Right forelimb (tissue), 1 donor: ENCODE results near the gene ADGRL3.
"Not testable (repeated sequence)": the region's sequence is repeated elsewhere in the genome, so short reads cannot be mapped to it uniquely, and the experiment has no call there.

Experiments used
- DNase-seq: peaks from one replicate; pipeline ENCODE4 v3.0.0-alpha.2; 2018

The ADGRL3 gene

GRCh38 chr4:61571761-61572559, 371.8 kb downstream of the ADGRL3 start:
- DNase-seq = no peak

GRCh38 chr4:61575796-61576195, 375.7 kb downstream of the ADGRL3 start:
- no peak for DNase-seq

GRCh38 chr4:61579786-61580185, 379.7 kb downstream of the ADGRL3 start:
- DNase-seq = no peak

- DNase-seq = no peak
Observed at GRCh38 chr4:61580721-61581377, 380.7 kb downstream of the ADGRL3 start.

- DNase-seq = no peak
Observed at GRCh38 chr4:61583696-61584095, 383.6 kb downstream of the ADGRL3 start.

- no peak for DNase-seq
Observed at GRCh38 chr4:61588621-61589402, 388.7 kb downstream of the ADGRL3 start.

GRCh38 chr4:61590881-61591280, 390.8 kb downstream of the ADGRL3 start:
- DNase-seq = no peak

GRCh38 chr4:61596606-61597340, 396.6 kb downstream of the ADGRL3 start:
- no peak for DNase-seq

- DNase-seq = no peak
Observed at GRCh38 chr4:61603086-61603485, 403.0 kb downstream of the ADGRL3 start.

- DNase-seq = no peak
Observed at GRCh38 chr4:61604054-61604453, 403.9 kb downstream of the ADGRL3 start.

GRCh38 chr4:61605984-61606383, 405.9 kb downstream of the ADGRL3 start:
- DNase-seq = no peak

GRCh38 chr4:61614231-61614630, 414.1 kb downstream of the ADGRL3 start:
- DNase-seq = no peak

GRCh38 chr4:61619528-61619927, 419.4 kb downstream of the ADGRL3 start:
- DNase-seq = no peak

- DNase-seq = no peak
Observed at GRCh38 chr4:61628282-61628681, 428.2 kb downstream of the ADGRL3 start.

GRCh38 chr4:61628727-61629126, 428.6 kb downstream of the ADGRL3 start:
- DNase-seq = no peak

GRCh38 chr4:61630548-61630947, 430.4 kb downstream of the ADGRL3 start:
- DNase-seq = no peak

- no peak for DNase-seq
Observed at GRCh38 chr4:61638591-61638990, 438.5 kb downstream of the ADGRL3 start.

- DNase-seq = not testable (repeated sequence)
Observed at GRCh38 chr4:61646746-61647350, 446.7 kb downstream of the ADGRL3 start.

GRCh38 chr4:61648264-61648663, 448.1 kb downstream of the ADGRL3 start:
- no peak for DNase-seq

- DNase-seq = no peak
Observed at GRCh38 chr4:61657016-61657415, 456.9 kb downstream of the ADGRL3 start.

- DNase-seq = no peak
Observed at GRCh38 chr4:61661960-61662359, 461.8 kb downstream of the ADGRL3 start.

- no peak for DNase-seq
Observed at GRCh38 chr4:61662362-61662761, 462.2 kb downstream of the ADGRL3 start.
